Duodenal mucosa (tissue), 2 donors: ENCODE measurements around the gene UMAD1.

Source experiments
- H3K27ac ChIP-seq: one replicate; pipeline ENCODE4 v1.7.0; 2013; ENCODE audit warnings: low read depth, low read length
- H3K27me3 ChIP-seq, 2 donors: one replicate each; pipeline ENCODE4 v1.7.0; 2013; ENCODE audit warnings: low read length in 2 of 2, control low read depth in 1 of 2; ENCODE audit not compliant: insufficient read depth in 2 of 2, control insufficient read depth in 1 of 2
- H3K36me3 ChIP-seq, 2 donors: one replicate each; pipeline ENCODE4 v1.7.0; 2013; ENCODE audit warnings: low read length in 2 of 2, control low read depth in 1 of 2; ENCODE audit not compliant: insufficient read depth in 2 of 2, control insufficient read depth in 1 of 2
- H3K4me1 ChIP-seq, 2 donors: one replicate each; pipeline ENCODE4 v1.7.0; 2013; ENCODE audit warnings: low read length in 2 of 2, control low read depth in 1 of 2; ENCODE audit not compliant: insufficient read depth in 2 of 2, control insufficient read depth in 1 of 2
- H3K4me3 ChIP-seq, 2 donors: one replicate each; pipeline ENCODE4 v1.7.0; 2013; ENCODE audit warnings: low read length in 2 of 2, low read depth in 1 of 2
- H3K9ac ChIP-seq, 2 donors: one replicate each; pipeline ENCODE4 v1.7.0; 2013; ENCODE audit warnings: low read length in 2 of 2, low read depth in 1 of 2
- H3K9me3 ChIP-seq, 2 donors: one replicate each; pipeline ENCODE4 v1.7.0; 2013; ENCODE audit warnings: low read length in 2 of 2, control low read depth in 1 of 2; ENCODE audit not compliant: control insufficient read depth in 1 of 2

The UMAD1 gene

DNA sequence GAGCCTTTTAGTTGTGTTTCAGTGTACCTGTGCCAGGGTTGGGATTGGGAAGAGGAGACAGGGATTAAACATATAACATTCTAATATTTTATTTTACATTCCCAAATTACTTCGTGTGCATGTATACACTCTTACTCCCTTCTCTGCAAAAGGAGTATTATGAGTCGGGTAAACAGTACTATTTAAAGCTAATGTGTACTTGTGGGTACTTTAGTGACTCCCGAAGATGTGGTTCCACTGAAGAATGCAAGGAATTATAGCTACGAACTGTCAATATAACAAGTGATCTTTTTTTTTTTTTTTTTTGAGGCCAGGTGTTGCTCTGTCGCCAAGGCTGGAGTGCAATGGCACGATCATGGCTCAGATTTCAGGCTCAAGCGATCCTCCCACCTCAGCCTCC, 200.5 kb downstream of the UMAD1 start:
- H3K9ac ChIP-seq: no peak overlapping the region
- no peaks in the 10 kb centered on the region for H3K27me3 ChIP-seq
- no peak overlapping the region for H3K4me3 ChIP-seq
- no peak overlapping the region for H3K27ac ChIP-seq
- H3K9me3 ChIP-seq: no peaks in the 10 kb centered on the region
- no peaks in the 10 kb centered on the region for H3K4me1 ChIP-seq
- H3K36me3 ChIP-seq: no peaks in the 10 kb centered on the region

DNA sequence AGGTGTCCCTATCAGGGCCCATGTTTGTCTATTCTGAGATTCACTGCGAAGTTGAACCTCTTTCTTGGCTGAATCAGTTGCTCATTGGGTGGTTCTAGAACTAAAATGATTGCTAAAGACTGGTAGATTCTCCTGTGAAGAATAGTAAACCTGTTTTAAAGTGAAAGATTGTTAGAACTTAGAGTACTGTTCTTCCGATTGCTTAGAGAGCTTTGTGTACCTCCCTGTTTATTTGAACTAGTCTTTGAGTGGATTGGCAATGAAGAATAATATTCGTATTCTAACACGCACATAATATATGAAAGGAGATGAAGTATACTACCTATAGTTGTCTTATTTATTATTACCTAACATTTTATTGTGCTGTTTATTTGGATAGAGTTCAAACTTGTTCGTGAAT, 202.7 kb downstream of the UMAD1 start:
- Histone ChIP-seq H3K4me1 (no peaks in the 10 kb centered on the region), H3K4me3 (no peak overlapping the region), H3K9me3 (no peaks in the 10 kb centered on the region), H3K27me3 (no peaks in the 10 kb centered on the region), H3K9ac (no peak overlapping the region), H3K36me3 (no peaks in the 10 kb centered on the region), H3K27ac (no peak overlapping the region)

DNA sequence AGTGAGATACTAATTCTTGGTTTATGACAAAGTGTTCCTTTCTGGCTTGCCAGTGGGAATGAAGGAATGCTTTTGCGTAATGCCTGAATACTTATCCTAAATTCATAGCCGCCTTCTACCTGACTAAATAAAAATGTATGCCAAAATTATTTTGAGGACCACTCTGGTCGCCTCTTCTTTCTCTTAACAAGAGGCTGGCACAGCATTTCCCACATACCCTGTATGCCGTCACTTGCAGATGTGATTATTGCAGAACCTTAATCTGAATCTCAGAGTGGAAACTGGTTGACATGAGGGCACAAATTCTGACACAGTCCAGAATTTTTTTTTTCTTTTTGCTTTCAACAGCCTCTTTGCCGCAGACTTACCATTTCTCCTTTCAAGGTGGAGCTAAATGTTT, 203.4 kb downstream of the UMAD1 start:
- H3K9me3 ChIP-seq: no peaks in the 10 kb centered on the region
- no peak overlapping the region for H3K27ac ChIP-seq
- no peaks in the 10 kb centered on the region for H3K27me3 ChIP-seq
- no peaks in the 10 kb centered on the region for H3K36me3 ChIP-seq
- no peak overlapping the region for H3K9ac ChIP-seq
- H3K4me1 ChIP-seq: no peaks in the 10 kb centered on the region
- no peak overlapping the region for H3K4me3 ChIP-seq

DNA sequence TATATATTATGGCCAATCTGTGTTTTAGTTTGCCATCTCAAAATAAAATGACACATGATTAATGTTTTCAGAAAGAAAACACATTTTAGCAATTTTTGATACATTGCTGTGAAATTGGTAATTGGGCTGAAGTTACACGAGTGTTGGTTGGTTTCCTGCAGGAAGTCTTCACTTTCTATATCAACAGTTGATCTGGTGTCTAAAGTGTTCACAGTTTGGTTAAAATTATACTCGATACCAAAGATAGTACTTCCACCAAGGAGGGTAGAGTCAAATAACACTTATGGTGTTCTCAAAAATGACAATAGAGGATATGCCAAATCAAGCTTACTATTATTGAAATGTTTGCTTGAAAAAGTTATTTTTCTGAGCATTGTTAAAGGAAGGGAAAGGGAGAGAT, 207.7 kb downstream of the UMAD1 start:
- Histone ChIP-seq H3K27ac (no peak overlapping the region), H3K27me3 (no peaks in the 10 kb centered on the region), H3K4me1 (no peaks in the 10 kb centered on the region), H3K9me3 (no peaks in the 10 kb centered on the region), H3K4me3 (no peak overlapping the region), H3K36me3 (no peaks in the 10 kb centered on the region), H3K9ac (no peak overlapping the region)

DNA sequence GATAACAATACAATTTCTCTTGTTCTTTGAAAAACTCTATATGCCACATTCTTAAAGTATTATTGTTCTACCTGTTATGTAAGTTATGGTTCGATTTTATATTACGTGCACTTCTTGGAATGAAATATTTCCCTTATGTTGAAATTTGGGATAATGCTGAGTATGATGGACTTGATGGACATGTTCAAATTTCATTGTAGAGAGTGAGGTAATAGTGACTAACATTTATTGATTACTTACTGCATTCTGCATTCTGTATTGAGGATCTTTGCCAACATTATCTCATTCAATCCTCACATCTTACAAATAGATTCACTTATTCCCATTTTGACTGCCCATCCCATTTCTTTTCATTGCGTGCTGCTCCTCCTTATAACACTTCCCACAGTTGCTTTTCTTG, 208.3 kb downstream of the UMAD1 start:
- H3K9ac ChIP-seq: no peak overlapping the region
- no peaks in the 10 kb centered on the region for H3K27me3 ChIP-seq
- H3K4me1 ChIP-seq: no peaks in the 10 kb centered on the region
- H3K27ac ChIP-seq: no peak overlapping the region
- no peaks in the 10 kb centered on the region for H3K36me3 ChIP-seq
- no peaks in the 10 kb centered on the region for H3K9me3 ChIP-seq
- no peak overlapping the region for H3K4me3 ChIP-seq

DNA sequence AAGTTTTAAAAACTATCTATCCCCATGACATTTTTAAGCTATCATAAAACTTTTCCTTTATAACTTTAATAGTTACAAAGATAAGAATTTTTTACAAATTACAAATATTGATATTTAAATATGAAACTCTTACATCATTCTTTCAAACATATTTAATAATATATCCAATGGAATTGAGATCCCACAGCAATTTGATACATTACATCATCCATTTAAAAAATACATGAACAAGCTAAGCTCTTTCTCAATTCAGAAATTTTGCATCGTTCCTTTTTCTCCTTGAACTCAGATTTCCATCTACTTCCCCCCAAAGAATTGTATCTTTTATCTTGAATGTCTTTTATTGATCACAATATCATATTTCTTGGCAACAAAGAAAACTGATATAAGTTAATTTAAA, 209.6 kb downstream of the UMAD1 start:
- Histone ChIP-seq H3K9ac (no peak overlapping the region), H3K36me3 (no peaks in the 10 kb centered on the region), H3K4me1 (no peaks in the 10 kb centered on the region), H3K27ac (no peak overlapping the region), H3K27me3 (no peaks in the 10 kb centered on the region), H3K4me3 (no peak overlapping the region), H3K9me3 (peaks cover 6 to 8% of the 10 kb centered on the region in 2 donors)

DNA sequence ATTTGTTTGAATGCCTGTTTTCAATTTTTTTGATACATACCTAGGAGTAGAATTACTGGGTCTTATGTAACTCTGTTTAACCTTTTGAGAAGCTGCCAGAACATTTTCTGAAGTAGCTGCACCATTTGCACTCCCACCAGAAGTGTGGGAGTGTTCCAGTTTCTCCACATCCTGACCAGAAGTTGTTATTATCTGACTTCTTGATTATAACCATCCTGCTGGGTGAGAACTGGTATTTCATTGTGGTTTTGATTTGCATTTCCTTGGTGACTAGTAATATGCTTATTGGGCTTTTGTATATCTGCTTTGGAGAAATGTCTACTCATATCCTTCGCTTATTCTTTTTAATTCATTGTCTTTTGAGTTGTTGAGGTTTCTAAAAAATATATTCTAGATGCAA, 210.8 kb downstream of the UMAD1 start:
- Histone ChIP-seq H3K27ac (no peak overlapping the region), H3K27me3 (no peaks in the 10 kb centered on the region), H3K9ac (no peak overlapping the region), H3K36me3 (no peaks in the 10 kb centered on the region), H3K4me3 (no peak overlapping the region), H3K4me1 (no peaks in the 10 kb centered on the region), H3K9me3 (peaks cover 11 to 12% of the 10 kb centered on the region in 2 donors)

DNA sequence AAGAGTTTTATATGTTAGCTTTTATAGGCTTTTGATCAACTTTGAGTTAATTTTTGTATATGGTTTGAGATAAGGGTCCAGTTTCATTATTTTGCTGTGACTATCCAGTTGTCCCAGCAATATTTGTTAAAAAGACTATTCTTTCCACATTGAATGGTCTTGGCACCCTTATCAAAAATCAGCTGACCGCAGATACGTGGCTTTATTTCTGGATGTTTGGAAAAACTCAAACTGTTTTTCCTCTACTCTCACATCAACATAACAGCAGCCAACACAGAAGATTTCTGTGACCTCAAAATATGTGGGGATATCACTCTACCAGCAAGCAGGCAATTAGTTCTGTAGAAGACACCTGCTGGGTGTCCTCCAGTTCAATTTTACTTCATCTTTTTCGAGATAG, 211.4 kb downstream of the UMAD1 start:
- Histone ChIP-seq H3K27me3 (no peaks in the 10 kb centered on the region), H3K36me3 (no peaks in the 10 kb centered on the region), H3K4me1 (no peaks in the 10 kb centered on the region), H3K27ac (no peak overlapping the region), H3K9me3 (peaks cover 11 to 12% of the 10 kb centered on the region in 2 donors), H3K4me3 (no peak overlapping the region), H3K9ac (no peak overlapping the region)

DNA sequence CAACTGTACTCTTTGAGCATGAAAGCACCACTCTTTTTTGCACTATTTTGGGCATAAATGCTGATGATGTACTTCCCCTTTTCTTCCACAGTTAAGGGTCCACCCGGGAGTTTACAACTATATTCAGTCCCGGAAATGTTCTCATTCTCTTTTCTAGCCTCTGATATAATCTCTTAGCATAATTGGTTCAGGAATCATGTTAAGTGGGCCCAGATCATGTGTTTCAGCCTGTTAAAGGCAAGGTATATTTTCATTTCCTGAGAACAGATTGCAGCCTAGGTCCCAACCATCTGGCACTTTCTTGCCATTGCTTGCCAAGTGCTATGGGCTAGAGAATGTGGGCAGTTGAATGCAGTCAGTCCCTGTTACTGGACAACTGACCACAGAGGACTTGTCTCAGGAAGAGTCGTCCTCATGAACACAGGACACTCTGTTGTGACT, 216.6 kb downstream of the UMAD1 start:
- Histone ChIP-seq H3K27ac (no peak overlapping the region), H3K27me3 (no peaks in the 10 kb centered on the region), H3K4me3 (no peak overlapping the region), H3K4me1 (no peaks in the 10 kb centered on the region), H3K9me3 (peaks cover 11 to 12% of the 10 kb centered on the region in 2 donors), H3K36me3 (no peaks in the 10 kb centered on the region), H3K9ac (no peak overlapping the region)

DNA sequence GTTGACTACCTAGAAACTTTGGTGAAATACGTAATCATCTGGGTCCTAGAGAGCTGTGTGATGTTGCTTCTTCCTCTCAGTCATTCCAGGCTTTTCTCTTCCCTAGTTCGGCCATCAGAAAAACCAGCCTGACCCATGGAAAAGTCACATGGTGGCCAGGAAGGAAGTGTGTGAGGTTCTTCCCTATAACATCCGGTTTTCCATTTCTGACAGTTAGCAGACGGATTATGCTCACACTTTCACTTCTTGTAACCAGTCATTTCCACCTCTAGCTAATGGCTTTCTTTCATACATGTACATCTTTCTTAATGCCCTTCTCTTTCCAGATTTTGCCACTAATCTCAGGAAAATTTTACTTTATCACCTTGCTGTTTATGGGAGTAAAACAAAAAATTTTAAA, 218.0 kb downstream of the UMAD1 start:
- H3K4me1 ChIP-seq: no peaks in the 10 kb centered on the region
- H3K27ac ChIP-seq: no peak overlapping the region
- no peaks in the 10 kb centered on the region for H3K36me3 ChIP-seq
- peaks cover 11 to 12% of the 10 kb centered on the region in 2 donors for H3K9me3 ChIP-seq
- no peaks in the 10 kb centered on the region for H3K27me3 ChIP-seq
- H3K4me3 ChIP-seq: no peak overlapping the region
- H3K9ac ChIP-seq: no peak overlapping the region

DNA sequence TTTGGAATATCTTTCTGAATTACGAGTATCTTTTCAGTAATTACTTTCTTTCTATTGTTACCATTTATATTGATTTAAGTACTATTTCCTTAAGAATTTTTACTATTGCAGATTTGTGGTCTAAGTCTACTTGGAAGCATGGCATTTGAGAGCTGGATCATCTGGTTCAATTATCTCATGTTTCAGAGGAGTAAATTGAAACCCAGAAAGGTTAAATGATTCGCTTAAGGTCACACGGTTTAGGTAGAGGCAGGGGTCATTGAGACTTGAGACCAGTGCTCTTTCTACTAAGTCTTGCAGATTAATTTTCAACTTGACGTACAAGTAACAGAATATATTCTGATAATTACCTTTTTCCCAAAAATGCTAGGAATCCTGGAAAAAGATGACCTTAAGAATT, 218.9 kb downstream of the UMAD1 start:
- peaks cover 10 to 12% of the 10 kb centered on the region in 2 donors for H3K9me3 ChIP-seq
- no peak overlapping the region for H3K9ac ChIP-seq
- no peaks in the 10 kb centered on the region for H3K27me3 ChIP-seq
- no peaks in the 10 kb centered on the region for H3K4me1 ChIP-seq
- H3K36me3 ChIP-seq: no peaks in the 10 kb centered on the region
- no peak overlapping the region for H3K27ac ChIP-seq
- no peak overlapping the region for H3K4me3 ChIP-seq
